ENCODE measurements around the gene RBM15.

The RBM15 gene

GRCh38 chr1:110355321-110355720, 16.1 kb downstream of the RBM15 start:
- no peak for DNase-seq

- no peak for DNase-seq
Measured at GRCh38 chr1:110356379-110356778, 17.2 kb downstream of the RBM15 start.

- DNase-seq, result no peak
Measured at GRCh38 chr1:110360431-110360830, 21.3 kb downstream of the RBM15 start.

- DNase-seq, result no peak
Measured at GRCh38 chr1:110361856-110362255, 22.7 kb downstream of the RBM15 start.

GRCh38 chr1:110364221-110364620, 25.0 kb downstream of the RBM15 start:
- DNase-seq, result no peak

GRCh38 chr1:110370827-110371226, 31.6 kb downstream of the RBM15 start:
- no peak for DNase-seq

- DNase-seq, result no peak
Measured at GRCh38 chr1:110375490-110375889, 36.3 kb downstream of the RBM15 start.

GRCh38 chr1:110380672-110381283, 41.6 kb downstream of the RBM15 start:
- no peak for DNase-seq

GRCh38 chr1:110383251-110383990, 44.2 kb downstream of the RBM15 start:
- DNase-seq, result no peak

GRCh38 chr1:110384581-110385321, 45.6 kb downstream of the RBM15 start:
- no peak for DNase-seq

GRCh38 chr1:110385369-110385768, 46.2 kb downstream of the RBM15 start:
- no peak for DNase-seq

GRCh38 chr1:110387048-110387754, 48.0 kb downstream of the RBM15 start:
- no peak for DNase-seq

- DNase-seq, result no peak
Measured at GRCh38 chr1:110390096-110390495, 50.9 kb downstream of the RBM15 start.

- DNase-seq, result no peak
Measured at GRCh38 chr1:110390692-110391245, 51.6 kb downstream of the RBM15 start, which contains the start of gene SLC16A4. TSS of gene SLC16A4 (minus strand) at chr1:110391026. CDS start at chr1:110389323, 1,703 bp downstream.

GRCh38 chr1:110393286-110393685, 54.1 kb downstream of the RBM15 start:
- no peak for DNase-seq

- DNase-seq, result no peak
Measured at GRCh38 chr1:110393691-110394492, 54.7 kb downstream of the RBM15 start.

- no peak for DNase-seq
Measured at GRCh38 chr1:110394493-110394820, 55.3 kb downstream of the RBM15 start.

Measured in CD4-positive, alpha-beta T cell treated with Interleukin-17A for 1 hour (primary cell).